IMR-90 (cell line): ENCODE data around the gene NXPH2. TPM values are rescaled to one million over a fixed set of nuclear protein-coding genes. Genes with fewer than 3 reads are reported as not detected.

ENCODE experiments used
- ATAC-seq: fragments of 200-7000 bp; cut with Tn5 transposase; 2 replicates; pipeline ENCODE4 v1.9.1; 2020; ENCODE audit warnings: low read depth, mild to moderate bottlenecking, moderate library complexity
- BruUV-seq: library from RNA; stranded (reverse); fragments of 400-500 nt; replicated peaks from 2 replicates; lab custom pipeline; 2021; lab: Mats Ljungman, UMichigan
- CTCF ChIA-PET: fragments of 300-600 bp; formaldehyde crosslinking; extraction: SDS; loops from one replicate; lab custom pipeline; 2021; ENCODE audit warnings: antibody characterized with exemption; lab: Yijun Ruan, JAX
- POLR2A ChIA-PET: fragments of 300-600 bp; sonication (Branson Sonifier 250); formaldehyde crosslinking; loops from one replicate; lab custom pipeline; 2022; ENCODE audit warnings: antibody characterized with exemption; ENCODE audit not compliant: unreplicated experiment; lab: Charles Lee
- DNase-seq: peaks from one replicate; pipeline ENCODE4 v3.0.0; 2013
- H2AFZ ChIP-seq: replicated peaks from 2 replicates; pipeline ENCODE3; 2013; ENCODE audit warnings: low read length, mild to moderate bottlenecking; ENCODE audit not compliant: poor library complexity
- H2AK5ac ChIP-seq: 2 replicates; pipeline ENCODE4 v1.6.1; 2013; ENCODE audit warnings: low read depth, low read length, inconsistent platforms
- H2AK9ac ChIP-seq: replicated peaks from 2 replicates; pipeline ENCODE3; 2013; ENCODE audit warnings: mild to moderate bottlenecking, low read depth, low read length, moderate library complexity; ENCODE audit not compliant: poor library complexity
- H2BK120ac ChIP-seq: 2 replicates; pipeline ENCODE4 v1.6.1; 2013; ENCODE audit warnings: low read depth, low read length, inconsistent platforms
- H2BK15ac ChIP-seq: 3 replicates; pipeline ENCODE4 v1.6.1; 2013; ENCODE audit warnings: low read depth, low read length, inconsistent platforms
- H2BK20ac ChIP-seq: 2 replicates; pipeline ENCODE4 v1.6.1; 2013; ENCODE audit warnings: low read depth, mild to moderate bottlenecking, inconsistent platforms, low read length, moderate library complexity
- H2BK5ac ChIP-seq: 2 replicates; pipeline ENCODE4 v1.6.1; 2013; ENCODE audit warnings: mild to moderate bottlenecking, low read depth, low read length, inconsistent platforms; ENCODE audit not compliant: poor library complexity, severe bottlenecking
- H3K14ac ChIP-seq: replicated peaks from 2 replicates; pipeline ENCODE4 v1.6.1; 2013; ENCODE audit warnings: low read depth, low read length, inconsistent platforms
- H3K18ac ChIP-seq: 2 replicates; pipeline ENCODE4 v1.6.1; 2013; ENCODE audit warnings: low read depth, low read length, control low read depth
- H3K23ac ChIP-seq: 2 replicates; pipeline ENCODE4 v1.6.1; 2013; ENCODE audit warnings: low read depth, low read length, inconsistent platforms
- H3K27ac ChIP-seq: 2 replicates; pipeline ENCODE4 v1.5.1; 2013; ENCODE audit warnings: mild to moderate bottlenecking, control low read depth, low read length; ENCODE audit not compliant: insufficient read depth
- H3K27me3 ChIP-seq: 2 replicates; pipeline ENCODE4 v1.6.1; 2013; ENCODE audit warnings: low read length; ENCODE audit not compliant: control insufficient read depth, insufficient read depth
- H3K36me3 ChIP-seq: 2 replicates; pipeline ENCODE4 v1.6.1; 2013; ENCODE audit warnings: low read length, mixed read lengths; ENCODE audit not compliant: control insufficient read depth, insufficient read depth
- H3K4ac ChIP-seq: 2 replicates; pipeline ENCODE4 v1.6.1; 2013; ENCODE audit warnings: low read depth, low read length, inconsistent platforms
- H3K4me1 ChIP-seq: 2 replicates; pipeline ENCODE4 v1.6.1; 2013; ENCODE audit warnings: low read length, mixed read lengths; ENCODE audit not compliant: control insufficient read depth, insufficient read depth
- H3K4me2 ChIP-seq: 2 replicates; pipeline ENCODE4 v1.6.1; 2013; ENCODE audit warnings: low read depth, mild to moderate bottlenecking, control low read depth, low read length, moderate library complexity
- H3K4me3 ChIP-seq: 2 replicates; pipeline ENCODE4 v1.5.1; 2013; ENCODE audit warnings: low read depth, mild to moderate bottlenecking, control low read depth, low read length, moderate library complexity; ENCODE audit not compliant: insufficient read depth
- H3K56ac ChIP-seq: 2 replicates; pipeline ENCODE4 v1.6.1; 2013; ENCODE audit warnings: low read length, inconsistent platforms; ENCODE audit not compliant: insufficient read depth; ENCODE audit errors: extremely low read depth
- H3K79me1 ChIP-seq, 2 experiments: 2 replicates each; pipeline ENCODE4 v1.6.1; 2013; ENCODE audit warnings: low read length in 2 of 2, inconsistent platforms in 1 of 2, low read depth in 1 of 2
- H3K9ac ChIP-seq: 2 replicates; pipeline ENCODE4 v1.6.1; 2013; ENCODE audit warnings: low read depth, low read length, control low read depth
- H3K9me1 ChIP-seq: 2 replicates; pipeline ENCODE4 v1.6.1; 2013; ENCODE audit warnings: low read length, inconsistent platforms; ENCODE audit not compliant: insufficient read depth
- H3K9me3 ChIP-seq: 2 replicates; pipeline ENCODE4 v1.6.1; 2013; ENCODE audit warnings: low read length; ENCODE audit not compliant: control insufficient read depth, insufficient read depth
- H4K20me1 ChIP-seq: 2 replicates; pipeline ENCODE4 v1.6.1; 2013; ENCODE audit warnings: low read length, inconsistent platforms; ENCODE audit not compliant: insufficient read depth
- H4K5ac ChIP-seq: 2 replicates; pipeline ENCODE4 v1.6.1; 2013; ENCODE audit warnings: mild to moderate bottlenecking, low read depth, low read length, control low read depth
- H4K8ac ChIP-seq, 2 experiments: 2 replicates each; pipeline ENCODE4 v1.6.1; 2013; ENCODE audit warnings: low read depth in 2 of 2, low read length in 2 of 2, control low read depth in 1 of 2, inconsistent platforms in 1 of 2
- H4K91ac ChIP-seq: 2 replicates; pipeline ENCODE4 v1.6.1; 2013; ENCODE audit warnings: low read depth, low read length, inconsistent platforms; ENCODE audit not compliant: insufficient read depth
- BHLHE40 ChIP-seq: fragments of 150-350 bp; IDR thresholded peaks from 2 replicates; pipeline ENCODE4 v1.6.1; 2016; ENCODE audit warnings: mild to moderate bottlenecking, low read depth, low read length
- CEBPB ChIP-seq: IDR thresholded peaks from 2 replicates; pipeline ENCODE4 v1.6.1; 2012; ENCODE audit warnings: low read depth, low read length, improper control_type of control experiment
- CHD1 ChIP-seq: IDR thresholded peaks from 2 replicates; pipeline ENCODE4 v1.6.1; 2012; ENCODE audit warnings: low read depth, low read length, improper control_type of control experiment
- CTCF ChIP-seq: conservative IDR thresholded peaks from 2 replicates; pipeline ENCODE4 v1.5.1; 2012; ENCODE audit warnings: mild to moderate bottlenecking, low read depth, low read length, improper control_type of control experiment
- ELK1 ChIP-seq: fragments of 150-350 bp; IDR thresholded peaks from 2 replicates; pipeline ENCODE4 v1.6.1; 2016; ENCODE audit warnings: low read depth, mild to moderate bottlenecking, low read length, moderate library complexity, borderline replicate concordance
- FOS ChIP-seq: fragments of 150-350 bp; IDR thresholded peaks from 2 replicates; pipeline ENCODE4 v1.6.1; 2016; ENCODE audit warnings: low read depth, low read length
- MAFK ChIP-seq: IDR thresholded peaks from 2 replicates; pipeline ENCODE4 v1.6.1; 2012; ENCODE audit warnings: low read depth, low read length, improper control_type of control experiment
- MAZ ChIP-seq: IDR thresholded peaks from 2 replicates; pipeline ENCODE4 v1.6.1; 2012; ENCODE audit warnings: low read depth, mild to moderate bottlenecking, low read length, improper control_type of control experiment, moderate library complexity, borderline replicate concordance
- MXI1 ChIP-seq: IDR thresholded peaks from 2 replicates; pipeline ENCODE4 v1.6.1; 2012; ENCODE audit warnings: low read depth, mild to moderate bottlenecking, low read length, moderate library complexity, borderline replicate concordance
- NFE2L2 ChIP-seq: fragments of 150-350 bp; IDR thresholded peaks from 2 replicates; pipeline ENCODE4 v1.6.1; 2016; ENCODE audit warnings: low read depth, mild to moderate bottlenecking, low read length
- POLR2A ChIP-seq: IDR thresholded peaks from 2 replicates; pipeline ENCODE4 v1.6.1; 2012; ENCODE audit warnings: mild to moderate bottlenecking, low read depth, low read length
- RAD21 ChIP-seq: IDR thresholded peaks from 2 replicates; pipeline ENCODE4 v1.6.1; 2012; ENCODE audit warnings: low read length, improper control_type of control experiment
- RCOR1 ChIP-seq: IDR thresholded peaks from 2 replicates; pipeline ENCODE4 v1.6.1; 2012; ENCODE audit warnings: mild to moderate bottlenecking, low read length, improper control_type of control experiment; ENCODE audit not compliant: insufficient replicate concordance
- RFX5 ChIP-seq: IDR thresholded peaks from 2 replicates; pipeline ENCODE4 v1.8.0; 2012; ENCODE audit warnings: low read depth, mild to moderate bottlenecking, low read length, moderate library complexity
- SMC3 ChIP-seq: fragments of 150-350 bp; IDR thresholded peaks from 2 replicates; pipeline ENCODE4 v1.6.1; 2016; ENCODE audit warnings: low read depth, mild to moderate bottlenecking, antibody characterized with exemption, low read length, moderate library complexity
- USF2 ChIP-seq: fragments of 150-350 bp; IDR thresholded peaks from 2 replicates; pipeline ENCODE4 v1.6.1; 2017; ENCODE audit warnings: mild to moderate bottlenecking, antibody characterized with exemption, low read length, low read depth
- WGBS, 2 experiments: methylation state at CpG; one replicate each; pipeline versions ENCODE4 v1.1.5 to v1.1.7; 2013; ENCODE audit warnings: missing lambda C conversion rate in 2 of 2; ENCODE audit not compliant: insufficient read length in 1 of 2; ENCODE audit errors: extremely low coverage in 2 of 2; 5-methylcytosine and 5-hydroxymethylcytosine counted together
- dilution Hi-C: fragments of 300-500 bp; cut with HindIII; formaldehyde crosslinking; loops from one replicate; pipeline ENCODE4 v1.14.3; 2018; ENCODE audit warnings: low sequenced_read_pairs; ENCODE audit not compliant: unreplicated experiment
- in situ Hi-C: fragments of 300-500 bp; cut with MboI; formaldehyde crosslinking; loops from 3 replicates; pipeline ENCODE4 v1.14.3; 2019; ENCODE audit warnings: low sequenced_read_pairs, inconsistent platforms, mixed read lengths
- intact Hi-C: fragments of 100-400 bp; cut with micrococcal nuclease; formaldehyde crosslinking; loops from 2 replicates; pipeline ENCODE4 v1.10.0; 2022
- polyA plus RNA-seq, 3 experiments: library from polyadenylated mRNA; depleted of rRNA; stranded (reverse); fragments of >200 nt; gene quantifications; 2 replicates each; pipeline ENCODE4 v1.2.3, GENCODE V29; 2012; ENCODE audit warnings: low replicate concordance in 1 of 3
- total RNA-seq: library from RNA; depleted of rRNA; stranded (reverse); fragments of >200 nt; gene quantifications from 2 replicates; pipeline ENCODE4 v1.2.3, GENCODE V29; 2012

The NXPH2 gene
- total and polyA plus RNA-seq, 2 of the 4 experiments (the other 2 are of a cell fraction), result not detected

GRCh38 chr2:138691667-138692066 is 88.5 kb downstream of the NXPH2 start:
- in situ Hi-C loops, result no loop called here
- Histone ChIP-seq H2AFZ (no peak overlapping the region), H3K27ac (no peak overlapping the region), H2BK20ac (no peak overlapping the region), H3K18ac (no peak overlapping the region), H2BK5ac (no peak overlapping the region), H4K91ac (no peak overlapping the region), H3K4me1 (no peaks in the 10 kb centered on the region), H3K36me3 (no peaks in the 10 kb centered on the region), H3K4me2 (no peak overlapping the region), H3K4ac (no peak overlapping the region), H2BK15ac (no peak overlapping the region), H4K20me1 (no peaks in the 10 kb centered on the region), H2BK120ac (no peak overlapping the region), H3K27me3 (no peaks in the 10 kb centered on the region), H4K8ac (no peak overlapping the region), H4K5ac (no peak overlapping the region), H3K79me1 (no peaks in the 10 kb centered on the region), H3K9me1 (no peaks in the 10 kb centered on the region), H2AK9ac (no peak overlapping the region), H2AK5ac (no peak overlapping the region), H3K56ac (no peak overlapping the region), H3K23ac (no peak overlapping the region), H3K9ac (no peak overlapping the region), H3K4me3 (no peak overlapping the region), H3K9me3 (no peaks in the 10 kb centered on the region), H3K14ac (no peak overlapping the region)
- POLR2A ChIA-PET, result no interaction called here
- WGBS, 2 experiments, result 71% methylated on average over 1 of the region's 1 CpG; no CpG with 5 or more reads in 1 of the 2 experiments
- ATAC-seq, result no peak
- no TSS peak for BruUV-seq
- DNase-seq, result no peak
- no peak for TF ChIP-seq BHLHE40
- TF ChIP-seq RFX5, result no peak
- no peak for TF ChIP-seq CHD1
- no peak for TF ChIP-seq FOS
- TF ChIP-seq USF2, result no peak
- TF ChIP-seq NFE2L2, result no peak
- no peak for TF ChIP-seq MXI1
- TF ChIP-seq ELK1, result no peak
- no peak for TF ChIP-seq CEBPB
- no peak for TF ChIP-seq SMC3
- no peak for TF ChIP-seq RAD21
- no peak for TF ChIP-seq MAZ
- no peak for TF ChIP-seq MAFK
- no peak for TF ChIP-seq RCOR1
- no peak for TF ChIP-seq CTCF
- TF ChIP-seq POLR2A, result no peak
- dilution Hi-C loops, result no loop called here
- intact Hi-C loops, result no loop called here
- CTCF ChIA-PET, result no interaction called here
